Right lobe of liver (tissue), 6 donors: ENCODE measurements around the gene CAPZB. TPM values are rescaled to one million over a fixed set of nuclear protein-coding genes. Genes with fewer than 3 reads are reported as not detected.

Experiments
- ATAC-seq, 4 donors: fragments of 200-7000 bp; cut with Tn5 transposase; one replicate each; pipeline ENCODE4 v1.9.1; 2020; ENCODE audit warnings: mild to moderate bottlenecking in 4 of 4, moderate library complexity in 4 of 4
- DNase-seq, 3 donors: peaks; one replicate each; pipeline ENCODE4 v3.0.0-alpha.2; 2020
- H3K27ac ChIP-seq, 3 donors: fragments of 200-600 bp; one replicate each; pipeline ENCODE4 v1.8.0; 2022
- H3K27me3 ChIP-seq, 2 donors: fragments of 200-600 bp; one replicate each; pipeline ENCODE4 v1.8.0; 2022
- H3K36me3 ChIP-seq, 4 donors: fragments of 200-600 bp; sonication (generic) in 1 of 4; one replicate each; pipeline versions ENCODE4 v1.5.1 to v1.8.0; 2017 to 2022; ENCODE audit warnings: control low read depth in 1 of 4
- H3K4me1 ChIP-seq, 4 donors: fragments of 200-600 bp; sonication (generic) in 1 of 4; one replicate each; pipeline versions ENCODE4 v1.5.1 to v1.8.0; 2017 to 2022; ENCODE audit warnings: control low read depth in 1 of 4
- H3K4me3 ChIP-seq, 3 donors: fragments of 200-600 bp; one replicate each; pipeline ENCODE4 v1.8.0; 2022
- H3K9me3 ChIP-seq, 4 donors: fragments of 200-600 bp; sonication (generic) in 1 of 4; one replicate each; pipeline versions ENCODE4 v1.5.1 to v1.8.0; 2017 to 2022; ENCODE audit warnings: control low read depth in 1 of 4
- POLR2A ChIP-seq: fragments of 450-650 bp; IDR thresholded peaks from one replicate; pipeline ENCODE4 v1.6.1; 2017; ENCODE audit warnings: antibody characterized with exemption, mild to moderate bottlenecking
- WGBS: methylation state at CpG from one replicate; pipeline ENCODE4 v1.1.6; 2018; ENCODE audit warnings: low coverage, low lambda C conversion rate; ENCODE audit not compliant: insufficient coverage; ENCODE audit errors: missing lambda C conversion rate; 5-methylcytosine and 5-hydroxymethylcytosine counted together
- intact Hi-C, 2 donors: fragments of 100-400 bp; cut with DNase I; formaldehyde crosslinking; loops; one replicate each; pipeline versions ENCODE4 v1.11.2 to v1.14.1; 2022
- total RNA-seq, 6 experiments: library from RNA; depleted of rRNA in 2 of 6; stranded (reverse); fragments of >200 nt in 2 of 6; fragmentation: NEBNext Ultra II Directional in 3 of 6; extraction: Animal tissue kit (Norgen Biotek cat#: 25700) in 3 of 6; gene quantifications; one replicate each; pipeline versions ENCODE4 v1.1.0 to v1.2.4, GENCODE V29; 2016 to 2023
- TF ChIP-seq, protein P1 (sequence below), 4 donors: fragments of 200-600 bp in 3 of 4; fragments of 450-650 bp in 1 of 4; IDR thresholded peaks; one replicate each; pipeline versions ENCODE4 v1.5.1 to v1.8.0; 2016 to 2022; ENCODE audit warnings: antibody characterized with exemption in 4 of 4, mild to moderate bottlenecking in 2 of 4
- donor health status: DM: no; HTN: yes; CAD: no.
- donor health status: DM: no; HTN: no; CAD: no.
- donor health status: DM: no; HTN: no; CAD: no.
- donor health status: DM: no; HTN: yes; CAD: no.
- donor health status: DM: no; HTN: yes; CAD: no.

The CAPZB gene
- total RNA-seq, 6 experiments from 2014 or later = 53.5 to 117 (median 88.0) TPM

DNA sequence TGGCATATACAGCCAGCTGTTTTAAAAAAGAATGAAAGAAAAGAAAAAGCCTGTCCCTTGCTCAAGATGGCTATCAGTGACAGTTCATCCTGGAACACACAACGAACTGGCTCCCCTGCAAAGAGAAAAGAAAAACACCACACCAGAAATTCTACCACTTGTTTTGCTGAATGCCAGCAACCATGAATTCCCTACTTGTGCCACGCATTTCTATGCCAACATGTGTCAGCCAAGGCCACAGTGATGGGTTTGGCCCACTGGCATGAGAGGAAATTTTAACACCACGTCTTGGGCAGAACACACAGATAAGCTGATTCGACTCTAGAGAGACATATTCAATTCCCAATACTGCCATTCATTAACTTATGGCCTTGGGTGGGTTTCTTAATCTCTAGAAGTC, 64.0 kb downstream of the CAPZB start:
- DNase-seq (no peak), ATAC-seq (no peak)
- TF ChIP-seq, protein P1, sequence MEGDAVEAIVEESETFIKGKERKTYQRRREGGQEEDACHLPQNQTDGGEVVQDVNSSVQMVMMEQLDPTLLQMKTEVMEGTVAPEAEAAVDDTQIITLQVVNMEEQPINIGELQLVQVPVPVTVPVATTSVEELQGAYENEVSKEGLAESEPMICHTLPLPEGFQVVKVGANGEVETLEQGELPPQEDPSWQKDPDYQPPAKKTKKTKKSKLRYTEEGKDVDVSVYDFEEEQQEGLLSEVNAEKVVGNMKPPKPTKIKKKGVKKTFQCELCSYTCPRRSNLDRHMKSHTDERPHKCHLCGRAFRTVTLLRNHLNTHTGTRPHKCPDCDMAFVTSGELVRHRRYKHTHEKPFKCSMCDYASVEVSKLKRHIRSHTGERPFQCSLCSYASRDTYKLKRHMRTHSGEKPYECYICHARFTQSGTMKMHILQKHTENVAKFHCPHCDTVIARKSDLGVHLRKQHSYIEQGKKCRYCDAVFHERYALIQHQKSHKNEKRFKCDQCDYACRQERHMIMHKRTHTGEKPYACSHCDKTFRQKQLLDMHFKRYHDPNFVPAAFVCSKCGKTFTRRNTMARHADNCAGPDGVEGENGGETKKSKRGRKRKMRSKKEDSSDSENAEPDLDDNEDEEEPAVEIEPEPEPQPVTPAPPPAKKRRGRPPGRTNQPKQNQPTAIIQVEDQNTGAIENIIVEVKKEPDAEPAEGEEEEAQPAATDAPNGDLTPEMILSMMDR (IDR thresholded peaks at IDR 0.05) = no peak
- no peak for TF ChIP-seq POLR2A
- H3K27ac ChIP-seq = no peak overlapping the region
- WGBS = 60% methylated on average over 3 of the region's 4 CpGs
- no peaks in the 10 kb centered on the region for H3K9me3 ChIP-seq
- no peaks in the 10 kb centered on the region for H3K27me3 ChIP-seq
- intact Hi-C loops = no loop called here
- H3K36me3 ChIP-seq = peaks cover 0 to 15% (median 2%) of the 10 kb centered on the region in 4 donors
- H3K4me1 ChIP-seq = peaks cover 3 to 26% (median 13%) of the 10 kb centered on the region in 4 donors
- no peak overlapping the region for H3K4me3 ChIP-seq

- no peaks in the 10 kb centered on the region for H3K9me3 ChIP-seq
- ATAC-seq (no peak), DNase-seq (no peak)
- no peak for TF ChIP-seq POLR2A
- TF ChIP-seq, protein P1 (IDR thresholded peaks at IDR 0.05) = no peak
- no peak overlapping the region for H3K4me3 ChIP-seq
- peaks cover 0 to 15% (median 2%) of the 10 kb centered on the region in 4 donors for H3K36me3 ChIP-seq
- intact Hi-C loops = no loop called here
- H3K27me3 ChIP-seq = no peaks in the 10 kb centered on the region
- no peak overlapping the region for H3K27ac ChIP-seq
- peaks cover 3 to 18% (median 9%) of the 10 kb centered on the region in 4 donors for H3K4me1 ChIP-seq
- WGBS = 94% methylated on average over 3 of the region's 4 CpGs
These were observed 64.7 kb downstream of the CAPZB start for GRCh38 chr1:19420606-19421005.

GRCh38 chr1:19419691-19420090, 65.6 kb downstream of the CAPZB start:
- Histone ChIP-seq H3K27ac (no peak overlapping the region), H3K27me3 (no peaks in the 10 kb centered on the region), H3K9me3 (no peaks in the 10 kb centered on the region), H3K4me1 (peaks cover 0 to 9% (median 1%) of the 10 kb centered on the region in 4 donors), H3K4me3 (no peak overlapping the region), H3K36me3 (peaks cover 0 to 15% (median 2%) of the 10 kb centered on the region in 4 donors)
- ATAC-seq (no peak), DNase-seq (no peak)
- intact Hi-C loops = no loop called here
- no peak for TF ChIP-seq POLR2A
- TF ChIP-seq, protein P1 (IDR thresholded peaks at IDR 0.05) = no peak
- 93% methylated on average over 5 of the region's 9 CpGs for WGBS

DNA sequence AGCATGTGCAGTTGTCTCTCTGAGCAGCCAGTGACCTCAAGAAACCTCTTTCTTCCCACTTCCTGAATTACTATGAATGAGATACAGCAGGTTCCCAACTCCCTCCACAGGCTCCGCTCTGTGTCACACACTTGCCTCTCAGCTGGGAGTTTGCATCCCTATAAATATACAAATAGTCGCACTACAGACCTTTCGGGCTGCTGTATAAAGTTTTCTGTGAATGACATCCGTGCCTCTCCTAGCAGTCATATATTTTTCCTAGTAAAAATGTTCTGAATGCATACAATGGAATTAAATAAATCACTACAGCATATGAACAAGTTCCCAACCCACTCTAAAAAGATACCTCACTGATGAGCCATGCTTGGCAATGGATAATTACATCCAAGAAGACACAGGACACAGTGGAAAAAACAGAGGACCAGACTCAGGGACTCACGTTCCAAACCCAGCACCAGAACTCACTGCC, 66.8 kb downstream of the CAPZB start:
- Histone ChIP-seq H3K27me3 (no peaks in the 10 kb centered on the region), H3K4me1 (no peaks in the 10 kb centered on the region), H3K4me3 (no peak overlapping the region), H3K9me3 (no peaks in the 10 kb centered on the region), H3K36me3 (peaks cover 0 to 15% (median 2%) of the 10 kb centered on the region in 4 donors), H3K27ac (no peak overlapping the region)
- TF ChIP-seq, protein P1 (IDR thresholded peaks at IDR 0.05) = no peak
- TF ChIP-seq POLR2A = no peak
- intact Hi-C loops = no loop called here
- ATAC-seq (peak in 2 of 4 donors; percentile 44 to 46), DNase-seq (no peak)
- WGBS = 94% methylated on average over 4 of the region's 5 CpGs
